ENCODE results near the gene MTSS2. TPM values are rescaled to one million over a fixed set of nuclear protein-coding genes. Genes with fewer than 3 reads are reported as not detected.
A peak's percentile ranks its signal among the peaks of the same experiment; 100 is the strongest.

Gene MTSS2, protein sequence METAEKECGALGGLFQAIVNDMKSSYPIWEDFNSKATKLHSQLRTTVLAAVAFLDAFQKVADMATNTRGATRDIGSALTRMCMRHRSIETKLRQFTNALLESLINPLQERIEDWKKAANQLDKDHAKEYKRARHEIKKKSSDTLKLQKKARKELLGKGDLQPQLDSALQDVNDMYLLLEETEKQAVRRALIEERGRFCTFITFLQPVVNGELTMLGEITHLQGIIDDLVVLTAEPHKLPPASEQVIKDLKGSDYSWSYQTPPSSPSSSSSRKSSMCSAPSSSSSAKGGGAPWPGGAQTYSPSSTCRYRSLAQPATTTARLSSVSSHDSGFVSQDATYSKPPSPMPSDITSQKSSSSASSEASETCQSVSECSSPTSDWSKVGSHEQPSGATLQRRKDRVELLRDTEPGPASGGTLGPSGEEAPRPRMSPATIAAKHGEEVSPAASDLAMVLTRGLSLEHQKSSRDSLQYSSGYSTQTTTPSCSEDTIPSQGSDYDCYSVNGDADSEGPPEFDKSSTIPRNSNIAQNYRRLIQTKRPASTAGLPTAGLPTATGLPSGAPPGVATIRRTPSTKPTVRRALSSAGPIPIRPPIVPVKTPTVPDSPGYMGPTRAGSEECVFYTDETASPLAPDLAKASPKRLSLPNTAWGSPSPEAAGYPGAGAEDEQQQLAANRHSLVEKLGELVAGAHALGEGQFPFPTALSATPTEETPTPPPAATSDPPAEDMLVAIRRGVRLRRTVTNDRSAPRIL
- total RNA-seq: 1 to 10 TPM; 2.0 TPM

DNA sequence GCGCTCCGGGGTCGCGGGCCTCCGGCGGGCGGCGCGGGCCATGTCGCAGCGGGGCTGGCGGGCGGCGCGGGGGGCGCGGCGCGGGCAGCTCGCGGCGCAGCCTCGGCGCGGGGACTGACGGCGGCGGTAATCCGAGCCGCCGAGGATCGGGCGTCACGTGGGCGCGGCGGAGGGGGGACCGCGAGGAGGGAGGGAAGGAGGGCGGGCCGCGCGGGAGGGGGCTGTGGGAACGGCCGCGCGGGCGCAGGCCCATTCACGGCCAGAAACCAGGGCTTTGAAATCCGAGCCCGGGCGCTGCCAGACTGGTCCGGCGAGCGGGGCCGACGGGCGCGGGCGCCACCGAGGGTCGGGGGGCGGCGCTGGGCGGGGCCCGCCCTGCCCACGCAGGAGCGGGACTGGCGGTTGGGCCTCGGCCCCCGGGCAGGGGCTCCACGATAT lies at the start of gene MTSS2:
TSS of gene MTSS2 (minus strand) at position 116 of the 438 bp plus-strand sequence. CDS start 262 bp downstream, outside the sequence.
- H3K27ac Mint-ChIP-seq: no peak within 1 kb of the TSS
- CTCF ChIA-PET: no interaction called here
- no peaks in the 10 kb centered on the region for H3K36me3 Mint-ChIP-seq (ENCODE audit: low read depth)
- peak within 1 kb of the TSS; percentile 51 for H3K4me3 Mint-ChIP-seq
- peaks cover 5% of the 10 kb centered on the region for H3K27me3 Mint-ChIP-seq (ENCODE audit: low read depth)
- no peaks in the 10 kb centered on the region for H3K9me3 Mint-ChIP-seq
- peaks cover 2% of the 10 kb centered on the region for H3K4me1 Mint-ChIP-seq (ENCODE audit: low read depth)
- intact Hi-C loops (cut with micrococcal nuclease): loop anchor here (1.0 kb wide), 1 partner anchor 52 kb away; no protein-coding TSS in a partner anchor
- DNase-seq: peak; percentile 31

DNA sequence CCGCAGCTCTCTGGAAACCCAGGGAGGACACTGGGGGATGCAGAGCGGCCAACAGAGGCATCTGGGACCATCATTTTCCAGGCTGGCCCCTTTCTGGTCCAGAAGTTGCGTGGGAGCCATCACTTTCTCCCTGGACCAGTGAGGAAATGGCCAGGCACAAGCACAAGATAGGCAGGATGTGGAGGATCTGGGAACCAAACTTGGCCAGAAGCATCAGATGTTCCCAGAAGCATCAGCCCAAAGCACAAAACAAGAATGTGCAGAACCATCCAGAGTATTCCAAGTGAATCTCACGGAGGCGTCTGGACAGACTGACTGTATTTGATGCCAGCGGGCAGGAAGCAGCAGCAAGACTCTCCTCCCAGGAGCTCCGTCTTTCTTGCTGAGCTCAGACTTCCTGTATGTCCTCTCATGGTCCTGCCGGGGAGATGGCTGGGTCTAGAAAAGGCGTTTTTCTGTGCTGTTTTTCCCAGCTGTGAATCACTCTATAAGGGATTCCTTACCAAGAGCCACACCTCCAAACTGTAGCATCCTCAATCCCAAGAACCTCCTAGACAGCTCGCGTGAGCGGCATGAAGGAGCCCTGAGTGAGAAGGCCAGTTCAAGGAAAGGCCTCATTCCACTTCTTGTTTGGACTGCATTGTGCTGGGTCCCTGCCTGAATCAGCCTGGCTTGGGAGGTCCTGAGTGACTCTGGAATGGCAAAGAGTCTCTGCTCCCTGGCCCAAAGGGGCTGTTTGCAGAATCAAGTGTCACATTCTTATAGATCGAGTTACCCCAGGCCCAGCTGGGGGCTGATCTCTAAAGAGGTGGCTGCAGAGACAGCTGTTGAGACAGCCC lies 49.5 kb upstream of the MTSS2 start:
- H3K9me3 Mint-ChIP-seq: no peaks in the 10 kb centered on the region
- peaks cover 51% of the 10 kb centered on the region for H3K4me1 Mint-ChIP-seq (ENCODE audit: low read depth)
- CTCF ChIA-PET: interaction anchor here (1.5 to 1.9 kb wide), 2 partner anchors 35 to 56 kb away, joined by 3 to 6 read pairs; no protein-coding TSS in a partner anchor
- intact Hi-C loops (cut with micrococcal nuclease): loop anchor here (5.0 to 10.0 kb wide), 3 partner anchors 331 to 1359 kb away; partner anchors contain the start of genes DHX38 and TXNL4B
- no peak for DNase-seq
- H3K4me3 Mint-ChIP-seq: no peak overlapping the region
- H3K36me3 Mint-ChIP-seq (ENCODE audit: low read depth): peaks cover 8% of the 10 kb centered on the region
- H3K27me3 Mint-ChIP-seq (ENCODE audit: low read depth): no peaks in the 10 kb centered on the region
- no peak overlapping the region for H3K27ac Mint-ChIP-seq

DNA sequence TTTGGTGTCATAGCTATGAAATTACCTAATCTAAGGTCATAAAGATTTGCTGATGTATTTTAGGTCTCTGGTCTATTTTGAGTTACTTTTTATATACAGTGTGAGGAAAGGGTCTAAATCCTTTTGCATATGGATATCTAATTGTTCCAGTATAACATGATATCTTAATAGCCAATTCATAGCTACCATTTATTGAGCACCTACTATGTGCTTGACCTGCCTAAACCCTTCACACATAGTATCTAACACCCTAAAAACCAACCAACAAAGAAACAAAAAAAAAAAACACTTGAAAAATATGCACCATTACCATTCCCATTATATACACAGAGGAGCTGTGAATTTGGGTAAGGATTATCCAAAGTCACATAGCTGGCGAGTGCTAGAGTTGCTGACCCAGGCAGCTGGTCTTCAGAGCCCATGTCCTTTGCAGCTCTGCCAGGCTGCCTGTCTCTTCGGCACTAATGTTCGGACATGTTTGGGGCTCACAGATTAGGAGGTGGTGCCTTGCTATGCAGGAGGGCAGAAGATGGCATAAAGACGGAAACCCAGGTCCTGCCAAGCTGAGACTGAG lies 48.8 kb upstream of the MTSS2 start:
- intact Hi-C loops (cut with micrococcal nuclease): loop anchor here (5.0 to 10.0 kb wide), 3 partner anchors 330 to 1360 kb away; partner anchors contain the start of genes DHX38 and TXNL4B

DNA sequence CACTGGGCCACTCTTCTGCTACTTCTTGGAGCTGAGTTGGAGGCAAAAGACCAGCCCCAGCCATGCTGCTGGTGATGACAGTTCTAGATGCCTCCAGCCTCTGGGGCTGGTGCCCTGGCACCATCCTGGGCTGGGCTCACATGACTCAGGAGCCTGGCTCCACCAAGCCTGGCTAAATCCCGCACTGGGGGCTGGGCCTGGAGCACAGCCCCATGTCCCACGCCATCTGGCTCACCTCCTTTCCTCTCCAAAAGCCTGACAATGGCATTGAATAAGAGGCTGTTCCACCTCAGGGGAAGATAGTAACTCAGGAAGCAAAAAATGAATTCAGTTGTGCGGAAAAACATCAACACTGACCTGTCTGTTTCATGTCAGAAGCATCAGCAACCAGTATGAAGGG lies 45.1 kb upstream of the MTSS2 start:
- no peaks in the 10 kb centered on the region for H3K27me3 Mint-ChIP-seq (ENCODE audit: low read depth)
- H3K9me3 Mint-ChIP-seq: no peaks in the 10 kb centered on the region
- H3K4me3 Mint-ChIP-seq: no peak overlapping the region
- no peak overlapping the region for H3K27ac Mint-ChIP-seq
- peaks cover 7% of the 10 kb centered on the region for H3K4me1 Mint-ChIP-seq (ENCODE audit: low read depth)
- no peak for DNase-seq
- H3K36me3 Mint-ChIP-seq (ENCODE audit: low read depth): peaks cover 10% of the 10 kb centered on the region
- CTCF ChIA-PET: interaction anchor here (1.8 kb wide), 1 partner anchor 40 kb away, joined by 8 read pairs; no protein-coding TSS in a partner anchor
- intact Hi-C loops (cut with micrococcal nuclease): loop anchor here (10.0 kb wide), 2 partner anchors 326 to 1364 kb away; partner anchors contain the start of genes DHX38 and TXNL4B

More for the DNA sequence above, 48.8 kb upstream of the MTSS2 start:
- peaks cover 12% of the 10 kb centered on the region for H3K36me3 Mint-ChIP-seq (ENCODE audit: low read depth)
- DNase-seq: no peak
- H3K4me3 Mint-ChIP-seq: no peak overlapping the region
- peaks cover 43% of the 10 kb centered on the region for H3K4me1 Mint-ChIP-seq (ENCODE audit: low read depth)
- no peaks in the 10 kb centered on the region for H3K27me3 Mint-ChIP-seq (ENCODE audit: low read depth)
- CTCF ChIA-PET: interaction anchor here (1.5 to 1.9 kb wide), 2 partner anchors 36 to 55 kb away, joined by 3 to 6 read pairs; no protein-coding TSS in a partner anchor
- no peaks in the 10 kb centered on the region for H3K9me3 Mint-ChIP-seq
- H3K27ac Mint-ChIP-seq: peak overlapping the region; percentile 24

DNA sequence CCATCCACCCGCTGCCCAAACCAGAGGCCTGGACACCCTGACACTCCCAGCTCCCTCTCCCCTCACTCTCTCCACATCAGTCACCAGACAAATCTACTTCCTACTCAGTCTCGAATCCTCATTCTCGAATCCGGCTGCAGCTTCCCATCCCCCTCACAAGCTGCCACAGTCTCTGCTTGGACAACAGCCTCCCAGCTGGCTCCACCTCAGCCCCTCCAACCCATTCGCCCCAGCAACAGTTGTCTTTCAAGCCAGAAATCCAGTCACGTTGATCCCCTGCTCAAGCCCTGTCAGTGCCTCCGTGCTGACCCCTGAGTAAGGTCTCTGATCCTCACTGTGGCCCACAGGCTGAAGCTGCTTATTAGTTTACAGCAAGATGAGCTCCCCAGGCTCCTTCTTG lies 44.2 kb upstream of the MTSS2 start:
- Mint-ChIP-seq H3K27me3 (ENCODE audit: low read depth) (no peaks in the 10 kb centered on the region), H3K4me1 (ENCODE audit: low read depth) (no peaks in the 10 kb centered on the region), H3K9me3 (no peaks in the 10 kb centered on the region), H3K27ac (no peak overlapping the region), H3K36me3 (ENCODE audit: low read depth) (peaks cover 10% of the 10 kb centered on the region), H3K4me3 (no peak overlapping the region)
- CTCF ChIA-PET: interaction anchor here (1.0 to 1.8 kb wide), 2 partner anchors 41 to 49 kb away, joined by 3 to 8 read pairs; no protein-coding TSS in a partner anchor
- no peak for DNase-seq
- intact Hi-C loops (cut with micrococcal nuclease): loop anchor here (10.0 kb wide), 2 partner anchors 325 to 1365 kb away; partner anchors contain the start of genes DHX38 and TXNL4B

DNA sequence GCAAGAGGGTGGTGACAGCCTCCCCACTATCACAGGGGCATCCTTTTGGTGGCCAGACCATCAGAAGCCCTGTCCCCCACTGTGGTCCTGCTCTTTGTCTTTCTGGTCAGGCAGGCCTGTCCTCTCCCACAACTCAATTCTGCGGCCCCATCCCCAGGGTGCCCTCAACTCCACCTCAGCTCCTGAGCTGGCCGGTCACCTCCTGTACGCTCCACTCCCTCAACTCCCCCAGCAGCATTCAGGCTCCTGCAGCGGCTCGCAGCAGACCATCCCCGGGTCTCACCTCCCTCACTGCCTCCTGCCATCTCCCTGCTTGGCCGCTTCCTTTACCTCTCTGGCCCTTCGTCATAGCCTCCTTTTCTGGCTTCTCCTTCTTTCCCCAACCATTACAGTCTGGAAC lies 43.4 kb upstream of the MTSS2 start:
- H3K27ac Mint-ChIP-seq: no peak overlapping the region
- CTCF ChIA-PET: interaction anchor here (1.8 kb wide), 1 partner anchor 41 kb away, joined by 8 read pairs; no protein-coding TSS in a partner anchor

DNA sequence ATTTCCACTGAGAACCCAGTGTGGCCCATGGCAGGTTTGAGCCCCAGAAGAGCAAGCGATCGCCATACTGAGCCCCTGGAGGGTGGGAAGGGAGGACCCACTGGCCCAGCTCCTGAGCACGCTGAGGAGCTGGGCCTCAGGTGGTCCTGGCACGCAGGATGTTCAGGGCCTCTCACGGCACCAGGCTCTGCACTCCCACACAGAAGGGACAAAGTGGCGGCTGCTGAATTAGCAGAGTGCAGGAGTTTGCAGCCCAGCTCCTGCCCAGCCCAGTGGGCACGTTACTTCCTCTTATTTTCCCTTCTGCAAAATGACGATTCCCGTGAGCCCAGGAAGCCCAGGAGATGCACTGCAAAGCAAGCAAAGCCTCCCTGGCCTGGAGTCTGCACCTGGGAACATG lies 42.3 kb upstream of the MTSS2 start:
- H3K4me1 Mint-ChIP-seq (ENCODE audit: low read depth): no peaks in the 10 kb centered on the region
- H3K27me3 Mint-ChIP-seq (ENCODE audit: low read depth): no peaks in the 10 kb centered on the region
- H3K36me3 Mint-ChIP-seq (ENCODE audit: low read depth): peaks cover 10% of the 10 kb centered on the region
- CTCF ChIA-PET: interaction anchor here (0.8 kb wide), 1 partner anchor 798 kb away, joined by 3 read pairs; no protein-coding TSS in a partner anchor
- H3K4me3 Mint-ChIP-seq: no peak overlapping the region
- no peak for DNase-seq
- no peaks in the 10 kb centered on the region for H3K9me3 Mint-ChIP-seq
- intact Hi-C loops (cut with micrococcal nuclease): no loop called here
- H3K27ac Mint-ChIP-seq: no peak overlapping the region

More for the DNA sequence above, 43.4 kb upstream of the MTSS2 start:
- H3K27me3 Mint-ChIP-seq (ENCODE audit: low read depth): no peaks in the 10 kb centered on the region
- DNase-seq: no peak
- peaks cover 10% of the 10 kb centered on the region for H3K36me3 Mint-ChIP-seq (ENCODE audit: low read depth)
- no peak overlapping the region for H3K4me3 Mint-ChIP-seq
- intact Hi-C loops (cut with micrococcal nuclease): no loop called here
- no peaks in the 10 kb centered on the region for H3K9me3 Mint-ChIP-seq
- H3K4me1 Mint-ChIP-seq (ENCODE audit: low read depth): no peaks in the 10 kb centered on the region

DNA sequence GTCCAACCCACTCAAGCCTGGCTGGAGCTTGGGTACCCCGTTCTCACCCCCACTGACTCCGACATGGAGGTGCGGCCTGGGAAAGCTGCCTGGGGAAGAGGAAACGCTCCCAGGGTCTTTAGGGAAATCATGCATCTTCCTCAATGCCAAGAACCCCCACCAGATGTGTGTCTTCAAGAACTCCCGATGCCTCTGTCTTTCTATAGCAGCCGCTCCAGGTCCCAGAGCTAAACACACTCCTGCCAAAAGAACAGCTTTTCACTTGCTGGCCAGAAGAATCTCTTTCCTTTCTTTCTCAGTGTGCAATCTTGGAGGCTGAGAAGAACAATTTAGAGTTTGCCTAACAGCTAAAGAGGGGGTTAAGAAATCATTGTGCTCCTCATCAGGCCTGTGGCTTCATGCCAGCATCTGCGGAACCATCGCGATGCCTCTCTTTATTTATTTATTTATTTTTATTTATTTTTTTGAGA lies 41.1 kb upstream of the MTSS2 start:
- intact Hi-C loops (cut with micrococcal nuclease): no loop called here
- CTCF ChIA-PET: no interaction called here
- no peaks in the 10 kb centered on the region for H3K4me1 Mint-ChIP-seq (ENCODE audit: low read depth)
- peaks cover 8% of the 10 kb centered on the region for H3K36me3 Mint-ChIP-seq (ENCODE audit: low read depth)
- H3K4me3 Mint-ChIP-seq: no peak overlapping the region
- H3K9me3 Mint-ChIP-seq: no peaks in the 10 kb centered on the region
- no peaks in the 10 kb centered on the region for H3K27me3 Mint-ChIP-seq (ENCODE audit: low read depth)
- no peak for DNase-seq
- no peak overlapping the region for H3K27ac Mint-ChIP-seq

DNA sequence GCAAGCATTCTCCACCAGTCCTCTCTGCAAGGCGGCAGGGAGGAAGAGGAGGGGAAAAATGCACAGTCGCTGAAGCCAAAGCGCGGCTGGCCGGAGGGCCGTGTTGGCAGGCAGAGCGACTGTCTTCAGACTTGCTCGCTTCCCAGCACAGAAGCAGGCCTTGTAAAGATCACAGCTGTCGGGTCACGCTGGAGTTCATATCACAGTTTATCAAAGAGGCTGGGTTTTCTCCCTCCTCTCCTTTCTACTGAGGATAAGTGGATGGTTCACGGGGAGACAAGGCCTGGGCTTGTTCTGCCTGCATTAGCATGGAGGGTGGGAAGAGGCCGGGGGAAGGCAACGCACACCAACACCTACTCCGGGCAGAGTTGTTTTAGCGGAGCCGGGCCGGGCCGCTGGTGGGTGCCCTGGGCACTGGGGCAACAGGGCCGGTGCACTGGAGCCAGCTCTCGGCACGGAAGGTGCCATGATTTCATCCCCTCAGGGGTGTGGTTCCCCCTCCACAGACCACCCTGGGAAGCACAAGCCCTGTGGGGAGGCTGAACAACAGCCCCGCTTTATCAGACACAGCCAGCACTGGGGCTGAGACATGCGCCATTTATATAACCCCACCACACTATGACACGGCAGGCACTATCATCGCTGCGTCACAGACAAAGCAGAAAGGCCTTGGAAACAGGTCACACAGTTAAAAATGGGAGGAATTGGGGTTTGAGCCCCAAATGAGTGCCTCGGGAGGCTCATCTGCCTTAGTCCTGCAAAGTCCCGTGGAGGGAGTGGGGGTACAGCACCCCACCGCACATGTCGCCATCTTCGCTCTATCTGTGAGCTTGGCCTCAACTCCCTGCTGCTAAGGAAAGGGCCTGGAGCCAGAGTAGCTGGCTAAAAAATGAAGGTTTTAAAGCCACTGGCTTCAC lies 40.3 kb upstream of the MTSS2 start:
- no peak overlapping the region for H3K27ac Mint-ChIP-seq
- H3K4me3 Mint-ChIP-seq: no peak overlapping the region
- no peaks in the 10 kb centered on the region for H3K9me3 Mint-ChIP-seq
- DNase-seq: no peak
- H3K4me1 Mint-ChIP-seq (ENCODE audit: low read depth): no peaks in the 10 kb centered on the region
- intact Hi-C loops (cut with micrococcal nuclease): no loop called here
- CTCF ChIA-PET: no interaction called here
- no peaks in the 10 kb centered on the region for H3K27me3 Mint-ChIP-seq (ENCODE audit: low read depth)
- H3K36me3 Mint-ChIP-seq (ENCODE audit: low read depth): peaks cover 7% of the 10 kb centered on the region

DNA sequence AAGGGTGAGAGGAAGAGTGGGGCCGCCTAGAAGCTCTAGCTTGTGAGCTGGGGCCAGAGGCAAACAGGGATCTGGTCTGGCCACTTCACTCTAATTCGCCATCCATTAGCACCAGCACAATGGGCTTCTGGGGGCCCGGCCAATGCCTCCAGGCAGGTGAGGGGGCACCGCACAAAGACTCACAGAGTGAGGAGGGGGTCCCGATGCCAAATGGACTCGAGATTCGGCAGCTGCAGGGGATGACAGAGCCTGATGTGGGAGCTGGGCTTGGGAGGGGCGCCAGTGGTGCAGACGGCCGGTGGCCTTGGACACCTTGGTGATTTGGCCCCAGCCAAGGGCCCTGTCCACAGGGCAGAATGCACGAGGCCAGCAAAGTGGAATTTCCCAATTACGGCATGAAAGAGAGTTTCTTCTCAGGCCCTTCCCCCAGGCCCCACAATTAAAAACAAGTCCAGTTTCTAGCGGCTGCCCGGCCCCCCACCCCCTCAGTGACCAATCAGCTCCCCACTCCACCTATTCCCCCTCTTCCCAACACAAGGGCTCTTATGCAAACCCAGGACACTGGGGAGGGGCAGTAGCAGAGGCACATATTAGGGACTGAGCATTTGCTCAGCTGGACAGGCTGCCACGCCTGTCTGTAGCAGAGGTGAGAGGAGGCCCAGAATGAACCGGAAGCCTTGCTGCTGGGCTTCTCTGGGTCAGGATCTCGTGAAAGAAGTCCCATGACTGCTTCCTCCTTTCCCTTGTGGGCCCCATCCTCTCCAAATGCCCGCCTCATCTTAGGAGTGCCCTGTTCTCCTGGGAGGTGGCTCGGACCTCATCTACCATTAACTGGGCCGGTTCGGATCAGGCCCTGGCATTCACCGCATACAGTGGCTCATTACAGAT lies 39.4 kb upstream of the MTSS2 start:
- peaks cover 5% of the 10 kb centered on the region for H3K4me1 Mint-ChIP-seq (ENCODE audit: low read depth)
- no peak overlapping the region for H3K27ac Mint-ChIP-seq
- no peaks in the 10 kb centered on the region for H3K27me3 Mint-ChIP-seq (ENCODE audit: low read depth)
- intact Hi-C loops (cut with micrococcal nuclease): no loop called here
- H3K4me3 Mint-ChIP-seq: no peak overlapping the region
- DNase-seq: no peak
- peaks cover 13% of the 10 kb centered on the region for H3K36me3 Mint-ChIP-seq (ENCODE audit: low read depth)
- H3K9me3 Mint-ChIP-seq: no peaks in the 10 kb centered on the region
- CTCF ChIA-PET: no interaction called here

All from activated naive CD4-positive, alpha-beta T cell treated with anti-CD3 and anti-CD28 coated beads for 36 hours (primary cell).